ENCODE results near the gene INMT. TPM values are rescaled to one million over a fixed set of nuclear protein-coding genes. Genes with fewer than 3 reads are reported as not detected.
A peak's percentile ranks its signal among the peaks of the same experiment; 100 is the strongest.

The INMT gene
- total and polyA plus RNA-seq, 10 of the 15 experiments (the other 5 are each of a cell fraction or from before 2014, with no cell fraction given): 0.03 to 0.20 (median 0.10) TPM; not detected in 7

DNA sequence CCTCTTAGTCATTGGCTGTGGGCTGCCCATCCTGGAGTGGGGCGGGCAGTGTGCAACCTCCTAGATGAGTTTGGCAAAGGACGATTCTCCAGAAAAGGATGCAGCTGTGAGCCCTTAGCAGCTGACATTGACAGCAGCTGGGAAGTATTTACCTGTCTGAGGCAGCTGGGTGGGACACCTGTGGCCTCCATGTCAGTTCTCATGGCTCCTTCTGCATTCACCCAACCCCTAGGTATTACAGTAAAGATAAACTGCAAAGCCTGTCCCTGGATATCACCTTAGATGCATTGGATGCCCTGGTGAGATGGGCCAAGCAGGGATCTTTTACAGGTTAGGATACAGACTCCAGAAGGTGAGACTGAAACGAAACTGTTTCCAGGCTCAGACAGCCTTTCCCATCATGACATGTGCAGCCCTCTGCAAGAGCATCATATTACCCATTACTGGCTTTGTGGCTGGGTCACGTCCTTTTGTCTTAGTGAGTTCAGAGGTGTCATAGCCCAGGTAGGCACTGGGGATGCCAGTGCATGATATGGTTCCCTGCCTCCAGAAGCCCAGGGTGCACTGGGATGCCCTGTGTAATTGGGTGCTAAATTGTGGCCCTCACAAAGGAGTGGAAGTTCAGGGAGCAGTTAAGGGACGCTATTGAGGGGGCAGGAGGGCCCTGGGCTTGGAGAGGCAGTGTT lies 48.2 kb downstream of the INMT start (continued):
- TF ChIP-seq EGR1 (IDR thresholded peaks at IDR 0.05; ENCODE audit: borderline replicate concordance in 1 of 2, low read depth in 2 of 2, low read length in 2 of 2) (no peak), NFYB (IDR thresholded peaks at IDR 0.05; ENCODE audit: insufficient read depth, low read depth, low read length) (peak; percentile 66; the same call in 1 of the 2 replicates), IRF4 (IDR thresholded peaks at IDR 0.05; ENCODE audit: low read depth, low read length) (no peak), NR2C1 (IDR thresholded peaks at IDR 0.05) (no peak), KAT2A (conservative IDR thresholded peaks at IDR 0.05; ENCODE audit: control insufficient read depth, low read depth, low read length) (no peak), EP300 (IDR thresholded peaks at IDR 0.05; ENCODE audit: borderline replicate concordance in 1 of 2, control insufficient read depth in 1 of 2, low read depth in 2 of 2, low read length in 2 of 2) (no peak), SMAD5 (IDR thresholded peaks at IDR 0.05; ENCODE audit: low read depth) (no peak)
- TF ChIP-seq, protein P1, sequence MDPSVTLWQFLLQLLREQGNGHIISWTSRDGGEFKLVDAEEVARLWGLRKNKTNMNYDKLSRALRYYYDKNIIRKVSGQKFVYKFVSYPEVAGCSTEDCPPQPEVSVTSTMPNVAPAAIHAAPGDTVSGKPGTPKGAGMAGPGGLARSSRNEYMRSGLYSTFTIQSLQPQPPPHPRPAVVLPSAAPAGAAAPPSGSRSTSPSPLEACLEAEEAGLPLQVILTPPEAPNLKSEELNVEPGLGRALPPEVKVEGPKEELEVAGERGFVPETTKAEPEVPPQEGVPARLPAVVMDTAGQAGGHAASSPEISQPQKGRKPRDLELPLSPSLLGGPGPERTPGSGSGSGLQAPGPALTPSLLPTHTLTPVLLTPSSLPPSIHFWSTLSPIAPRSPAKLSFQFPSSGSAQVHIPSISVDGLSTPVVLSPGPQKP (IDR thresholded peaks at IDR 0.05; ENCODE audit: low read depth, low read length): no peak
- TF ChIP-seq, protein P2, sequence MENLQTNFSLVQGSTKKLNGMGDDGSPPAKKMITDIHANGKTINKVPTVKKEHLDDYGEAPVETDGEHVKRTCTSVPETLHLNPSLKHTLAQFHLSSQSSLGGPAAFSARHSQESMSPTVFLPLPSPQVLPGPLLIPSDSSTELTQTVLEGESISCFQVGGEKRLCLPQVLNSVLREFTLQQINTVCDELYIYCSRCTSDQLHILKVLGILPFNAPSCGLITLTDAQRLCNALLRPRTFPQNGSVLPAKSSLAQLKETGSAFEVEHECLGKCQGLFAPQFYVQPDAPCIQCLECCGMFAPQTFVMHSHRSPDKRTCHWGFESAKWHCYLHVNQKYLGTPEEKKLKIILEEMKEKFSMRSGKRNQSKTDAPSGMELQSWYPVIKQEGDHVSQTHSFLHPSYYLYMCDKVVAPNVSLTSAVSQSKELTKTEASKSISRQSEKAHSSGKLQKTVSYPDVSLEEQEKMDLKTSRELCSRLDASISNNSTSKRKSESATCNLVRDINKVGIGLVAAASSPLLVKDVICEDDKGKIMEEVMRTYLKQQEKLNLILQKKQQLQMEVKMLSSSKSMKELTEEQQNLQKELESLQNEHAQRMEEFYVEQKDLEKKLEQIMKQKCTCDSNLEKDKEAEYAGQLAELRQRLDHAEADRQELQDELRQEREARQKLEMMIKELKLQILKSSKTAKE (IDR thresholded peaks at IDR 0.05; ENCODE audit: low read depth, poor library complexity, severe bottlenecking): no peak
- TF ChIP-seq, protein P3, sequence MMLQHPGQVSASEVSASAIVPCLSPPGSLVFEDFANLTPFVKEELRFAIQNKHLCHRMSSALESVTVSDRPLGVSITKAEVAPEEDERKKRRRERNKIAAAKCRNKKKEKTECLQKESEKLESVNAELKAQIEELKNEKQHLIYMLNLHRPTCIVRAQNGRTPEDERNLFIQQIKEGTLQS (IDR thresholded peaks at IDR 0.05; ENCODE audit: borderline replicate concordance, extremely low read depth, low read depth, low read length): no peak
